Erythroblast (primary cell): ENCODE data around the gene SEPHS2.
"Not testable (repeated sequence)": the region's sequence is repeated elsewhere in the genome, so short reads cannot be mapped to it uniquely, and the experiment has no call there.

Source experiments
- DNase-seq, 2 experiments: peaks; one replicate each; lab custom pipeline; 2025; lab: John Stamatoyannopoulos, UW
- GATA1 ChIP-seq: IDR thresholded peaks from 2 replicates; pipeline ENCODE4 v1.6.1; 2011; ENCODE audit warnings: low read depth, mild to moderate bottlenecking, control low read depth, low read length, moderate library complexity
- POLR2A ChIP-seq: IDR thresholded peaks from 2 replicates; pipeline ENCODE4 v1.6.1; 2011; ENCODE audit warnings: mild to moderate bottlenecking, low read length

The SEPHS2 gene

GRCh38 chr16:30406795-30407101, 38.9 kb downstream of the SEPHS2 start:
- DNase-seq, result no peak
- TF ChIP-seq GATA1 (no peak), POLR2A (no peak)

GRCh38 chr16:30401768-30402425, 43.8 kb downstream of the SEPHS2 start:
- TF ChIP-seq POLR2A (no peak), GATA1 (no peak)
- no peak for DNase-seq

- DNase-seq, result no peak
- TF ChIP-seq GATA1, result no peak
- no peak for TF ChIP-seq POLR2A
Measured at GRCh38 chr16:30399435-30400186, 46.1 kb downstream of the SEPHS2 start.

GRCh38 chr16:30398661-30399434, 46.8 kb downstream of the SEPHS2 start:
- TF ChIP-seq GATA1 (no peak), POLR2A (no peak)
- no peak for DNase-seq

GRCh38 chr16:30397776-30398660, 47.7 kb downstream of the SEPHS2 start:
- no peak for DNase-seq
- TF ChIP-seq GATA1, result no peak

- DNase-seq, result no peak
- TF ChIP-seq POLR2A (no peak), GATA1 (no peak)
Measured at GRCh38 chr16:30397056-30397455, 48.6 kb downstream of the SEPHS2 start.

- not testable (repeated sequence) for DNase-seq
Measured at GRCh38 chr16:30396627-30397026, 49.0 kb downstream of the SEPHS2 start.

- no peak for DNase-seq
- no peak for TF ChIP-seq POLR2A
- TF ChIP-seq GATA1, result no peak
Measured at GRCh38 chr16:30395992-30396585, 49.6 kb downstream of the SEPHS2 start.

- TF ChIP-seq GATA1 (no peak), POLR2A (no peak)
- peak; percentile 87 for DNase-seq
Measured at GRCh38 chr16:30395155-30395991, 50.3 kb downstream of the SEPHS2 start, which contains the start of gene ZNF48. Gene ZNF48, plus strand, starts transcription at chr16:30395420. Its CDS starts 375 bp downstream, at chr16:30395795.

GRCh38 chr16:30394592-30395154, 51.0 kb downstream of the SEPHS2 start:
- DNase-seq, result peak; percentile 60 to 78
- TF ChIP-seq GATA1 (no peak), POLR2A (peak; percentile 44)
